Esophagus muscularis mucosa (tissue), 4 donors: Measurements from ENCODE around the gene CYP4A22. TPM values are rescaled to one million over a fixed set of nuclear protein-coding genes. Genes with fewer than 3 reads are reported as not detected.

ENCODE experiments used
- DNase-seq: peaks from one replicate; pipeline ENCODE4 v3.0.0-alpha.2; 2017; ENCODE audit errors: extremely low spot score
- H3K27ac ChIP-seq, 4 donors: fragments of 200-600 bp; sonication (generic); replicated peaks in 1 of 4; 1 replicate in 3 of 4; 2 replicates in 1 of 4; pipeline ENCODE4 v1.5.1; 2016 to 2019; ENCODE audit warnings: mild to moderate bottlenecking in 1 of 4
- H3K27me3 ChIP-seq, 4 donors: fragments of 200-600 bp; sonication (generic); one replicate each; pipeline versions ENCODE4 v1.5.1 to v1.6.0; 2016 to 2019
- H3K36me3 ChIP-seq, 4 donors: fragments of 200-600 bp; sonication (generic); one replicate each; pipeline ENCODE4 v1.5.1; 2016 to 2019
- H3K4me1 ChIP-seq, 4 donors: fragments of 200-600 bp; sonication (generic); one replicate each; pipeline ENCODE4 v1.5.1; 2016 to 2019
- H3K4me3 ChIP-seq, 4 donors: fragments of 200-600 bp; sonication (generic); 1 replicate in 2 of 4; 2 replicates in 2 of 4; pipeline ENCODE4 v1.5.1; 2016 to 2019; ENCODE audit warnings: mild to moderate bottlenecking in 4 of 4, moderate library complexity in 1 of 4
- H3K9me3 ChIP-seq, 4 donors: fragments of 200-600 bp; sonication (generic); 1 replicate in 3 of 4; 2 replicates in 1 of 4; pipeline ENCODE4 v1.5.1; 2016 to 2019
- EP300 ChIP-seq: sonication (generic); formaldehyde crosslinking; IDR thresholded peaks from one replicate; pipeline ENCODE4 v1.6.1; 2017; ENCODE audit warnings: antibody characterized with exemption
- POLR2A ChIP-seq: fragments of 450-650 bp; IDR thresholded peaks from one replicate; pipeline ENCODE4 v1.6.1; 2017; ENCODE audit warnings: antibody characterized with exemption, moderate library complexity, mild to moderate bottlenecking, low read depth
- POLR2AphosphoS5 ChIP-seq, 2 donors: sonication (generic); formaldehyde crosslinking; IDR thresholded peaks; one replicate each; pipeline ENCODE4 v1.6.1; 2017; ENCODE audit warnings: antibody characterized with exemption in 2 of 2
- WGBS: methylation state at CpG from one replicate; pipeline ENCODE4 v1.1.5; 2018; 5-methylcytosine and 5-hydroxymethylcytosine counted together
- intact Hi-C: fragments of 100-400 bp; cut with DNase I; formaldehyde crosslinking; loops from one replicate; pipeline ENCODE4 v1.15.1; 2023
- total RNA-seq, 4 donors: library from RNA; depleted of rRNA; stranded (reverse); fragments of >200 nt; gene quantifications; one replicate each; pipeline versions ENCODE4 v1.1.0 to v1.2.1, GENCODE V29; 2016
- TF ChIP-seq, protein P1 (sequence below), 3 experiments: fragments of 200-600 bp in 2 of 3; fragments of 450-650 bp in 1 of 3; sonication (generic) in 2 of 3; IDR thresholded peaks; one replicate each; pipeline ENCODE4 v1.5.1; 2017 to 2019; ENCODE audit warnings: antibody characterized with exemption in 3 of 3, mild to moderate bottlenecking in 2 of 3, moderate library complexity in 1 of 3

Gene CYP4A22
- total RNA-seq, 4 donors from 2014 or later, result 0.19 to 0.46 TPM; not detected in 2

DNA sequence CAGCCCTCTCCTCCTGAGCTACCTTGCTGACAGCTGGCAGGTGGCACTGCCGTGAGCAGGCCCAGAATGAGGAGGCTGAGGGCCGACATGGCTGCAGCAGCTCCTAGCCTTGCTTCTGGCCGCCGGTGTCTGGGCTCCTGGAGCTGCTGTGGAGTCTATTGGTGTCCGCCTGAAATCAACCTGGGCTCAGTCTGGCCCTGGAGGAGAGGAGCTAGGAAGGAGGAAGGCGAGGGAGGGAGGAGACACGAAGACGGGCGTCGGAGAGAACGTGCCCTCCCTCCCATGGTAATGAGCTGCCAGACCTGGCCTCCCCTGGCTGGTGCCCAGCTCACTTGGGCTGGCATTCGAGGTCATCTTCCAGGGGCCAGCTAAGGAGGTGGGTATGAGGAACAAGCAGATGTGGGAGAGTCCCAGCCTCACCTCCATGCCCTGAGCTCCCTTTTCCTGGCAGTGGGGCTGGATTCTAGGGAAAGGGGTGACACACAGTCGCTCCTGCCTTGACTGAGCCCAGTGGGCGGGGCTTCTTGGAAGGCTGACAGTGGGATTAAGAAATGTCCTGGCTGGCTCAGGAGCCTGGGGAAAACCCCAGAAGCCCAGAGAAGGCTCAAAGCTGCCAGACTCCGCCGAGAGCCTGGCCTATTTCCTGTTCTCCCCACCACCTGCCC, 52.7 kb downstream of the CYP4A22 start, which contains the start of gene PDZK1IP1:
Gene PDZK1IP1, minus strand, starts transcription at position 193 of the 665 bp plus-strand sequence. Its CDS starts 104 bp downstream, at position 89.
- intact Hi-C loops, result loop anchor here (5.0 kb wide), 2 partner anchors 72 to 232 kb away; no protein-coding TSS in a partner anchor
- TF ChIP-seq POLR2AphosphoS5 (IDR thresholded peaks at IDR 0.05) (peak in 1 of 2 donors; percentile 17), EP300 (no peak), POLR2A (no peak)
- TF ChIP-seq, protein P1, sequence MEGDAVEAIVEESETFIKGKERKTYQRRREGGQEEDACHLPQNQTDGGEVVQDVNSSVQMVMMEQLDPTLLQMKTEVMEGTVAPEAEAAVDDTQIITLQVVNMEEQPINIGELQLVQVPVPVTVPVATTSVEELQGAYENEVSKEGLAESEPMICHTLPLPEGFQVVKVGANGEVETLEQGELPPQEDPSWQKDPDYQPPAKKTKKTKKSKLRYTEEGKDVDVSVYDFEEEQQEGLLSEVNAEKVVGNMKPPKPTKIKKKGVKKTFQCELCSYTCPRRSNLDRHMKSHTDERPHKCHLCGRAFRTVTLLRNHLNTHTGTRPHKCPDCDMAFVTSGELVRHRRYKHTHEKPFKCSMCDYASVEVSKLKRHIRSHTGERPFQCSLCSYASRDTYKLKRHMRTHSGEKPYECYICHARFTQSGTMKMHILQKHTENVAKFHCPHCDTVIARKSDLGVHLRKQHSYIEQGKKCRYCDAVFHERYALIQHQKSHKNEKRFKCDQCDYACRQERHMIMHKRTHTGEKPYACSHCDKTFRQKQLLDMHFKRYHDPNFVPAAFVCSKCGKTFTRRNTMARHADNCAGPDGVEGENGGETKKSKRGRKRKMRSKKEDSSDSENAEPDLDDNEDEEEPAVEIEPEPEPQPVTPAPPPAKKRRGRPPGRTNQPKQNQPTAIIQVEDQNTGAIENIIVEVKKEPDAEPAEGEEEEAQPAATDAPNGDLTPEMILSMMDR (IDR thresholded peaks at IDR 0.05), result no peak
- peaks cover 10 to 38% (median 33%) of the 10 kb centered on the region in 4 donors for H3K4me1 ChIP-seq
- WGBS, result 50% methylated on average over 8 of the region's 16 CpGs
- no peaks in the 10 kb centered on the region for H3K36me3 ChIP-seq
- H3K9me3 ChIP-seq, result no peaks in the 10 kb centered on the region
- peak; percentile 94 for DNase-seq
- H3K4me3 ChIP-seq, result no peak within 1 kb of the TSS
- H3K27me3 ChIP-seq, result peaks cover 0 to 17% (median 0%) of the 10 kb centered on the region in 4 donors
- peak within 1 kb of the TSS; percentile 5 to 63 (median 56) for H3K27ac ChIP-seq

DNA sequence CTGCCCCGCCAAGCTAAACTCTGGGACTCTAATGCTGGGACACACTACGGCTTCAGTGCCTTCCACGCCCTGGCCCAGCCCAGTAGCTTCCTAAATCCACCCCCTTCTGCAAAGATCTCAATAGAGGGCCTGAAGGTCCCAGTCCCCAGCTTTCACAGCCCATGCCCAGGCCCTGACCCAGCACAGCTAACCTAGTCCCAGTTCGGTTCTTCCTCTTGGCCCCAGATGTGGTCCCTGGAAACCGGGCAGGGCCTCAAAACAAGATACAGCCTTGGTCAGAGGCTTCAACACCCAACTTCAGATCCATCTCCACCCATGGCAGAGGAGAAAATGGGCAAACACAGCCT, 53.2 kb downstream of the CYP4A22 start:
- peak overlapping the region; percentile 5 to 63 (median 56) for H3K27ac ChIP-seq

DNA sequence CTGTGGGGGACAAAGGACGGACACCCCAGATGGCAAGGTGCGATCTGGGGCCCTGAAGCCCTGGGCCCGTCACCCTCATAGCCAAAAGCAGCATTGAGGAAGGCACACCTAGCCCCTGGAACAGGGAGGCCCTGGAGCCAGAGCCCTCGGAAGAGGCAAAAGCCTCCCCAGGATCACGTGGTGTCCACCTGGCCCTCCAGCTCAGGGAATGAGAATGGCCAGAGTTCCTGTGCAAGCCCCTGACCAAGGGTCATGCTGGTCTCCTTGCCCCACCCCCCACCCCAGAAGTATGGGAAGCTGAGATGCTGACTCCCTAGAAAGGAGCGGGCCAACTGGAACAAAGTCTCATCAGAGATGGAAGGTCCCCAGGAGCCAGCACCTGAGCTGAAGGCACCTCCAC, 53.6 kb downstream of the CYP4A22 start:
- H3K4me1 ChIP-seq, result peaks cover 10 to 38% (median 33%) of the 10 kb centered on the region in 4 donors
- TF ChIP-seq EP300 (no peak), POLR2AphosphoS5 (IDR thresholded peaks at IDR 0.05) (no peak), POLR2A (no peak)
- TF ChIP-seq, protein P1 (IDR thresholded peaks at IDR 0.05), result no peak
- no peaks in the 10 kb centered on the region for H3K36me3 ChIP-seq
- peaks cover 0 to 23% (median 0%) of the 10 kb centered on the region in 4 donors for H3K27me3 ChIP-seq
- intact Hi-C loops, result loop anchor here (5.0 kb wide), 2 partner anchors 71 to 231 kb away; no protein-coding TSS in a partner anchor
- no peaks in the 10 kb centered on the region for H3K9me3 ChIP-seq
- 92% methylated on average over 6 of the region's 6 CpGs for WGBS
- no peak for DNase-seq
- peak overlapping the region in 3 of 4 donors; percentile 5 to 63 (median 63) for H3K27ac ChIP-seq
- no peak overlapping the region for H3K4me3 ChIP-seq

More for the DNA sequence above, 53.2 kb downstream of the CYP4A22 start:
- no peak overlapping the region for H3K4me3 ChIP-seq
- TF ChIP-seq POLR2A (no peak), EP300 (no peak), POLR2AphosphoS5 (IDR thresholded peaks at IDR 0.05) (no peak)
- TF ChIP-seq, protein P1 (IDR thresholded peaks at IDR 0.05), result no peak
- WGBS, result 75% methylated on average over 5 of the region's 5 CpGs
- H3K27me3 ChIP-seq, result peaks cover 0 to 22% (median 0%) of the 10 kb centered on the region in 4 donors
- H3K4me1 ChIP-seq, result peaks cover 10 to 38% (median 33%) of the 10 kb centered on the region in 4 donors
- intact Hi-C loops, result loop anchor here (5.0 kb wide), 2 partner anchors 72 to 232 kb away; no protein-coding TSS in a partner anchor
- H3K9me3 ChIP-seq, result no peaks in the 10 kb centered on the region
- DNase-seq, result no peak
- H3K36me3 ChIP-seq, result no peaks in the 10 kb centered on the region

DNA sequence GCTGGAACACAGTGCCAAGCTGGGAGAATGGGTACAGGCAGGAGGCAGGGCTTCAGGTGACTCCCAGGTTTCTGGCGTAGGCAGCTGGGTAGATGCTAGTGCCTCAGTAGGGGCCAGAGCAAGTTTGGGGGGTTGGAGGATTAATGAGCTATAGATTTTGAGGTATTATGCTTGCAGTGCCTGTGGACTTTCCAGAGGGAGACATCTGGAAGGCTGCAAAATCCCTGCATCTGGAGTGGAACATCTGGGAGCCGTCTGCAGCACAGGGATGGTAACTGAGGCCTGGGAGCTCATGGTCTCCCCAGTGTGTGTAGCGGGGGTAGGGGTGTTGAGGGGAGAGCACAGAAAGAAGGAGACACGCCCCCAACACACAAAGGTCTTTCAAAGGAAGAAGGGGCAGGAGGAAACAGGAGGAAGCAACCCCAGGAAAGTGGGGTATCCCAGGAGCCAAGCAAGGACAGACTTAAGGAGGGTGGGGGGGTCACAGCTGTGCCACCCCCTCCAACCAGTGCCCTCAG, 54.8 kb downstream of the CYP4A22 start:
- Histone ChIP-seq H3K4me3 (no peak overlapping the region), H3K4me1 (peaks cover 10 to 38% (median 33%) of the 10 kb centered on the region in 4 donors), H3K36me3 (no peaks in the 10 kb centered on the region), H3K9me3 (no peaks in the 10 kb centered on the region), H3K27me3 (peaks cover 0 to 33% (median 0%) of the 10 kb centered on the region in 4 donors), H3K27ac (no peak overlapping the region)
- 80% methylated on average over 4 of the region's 4 CpGs for WGBS
- TF ChIP-seq POLR2AphosphoS5 (IDR thresholded peaks at IDR 0.05) (no peak), EP300 (no peak), POLR2A (no peak)
- TF ChIP-seq, protein P1 (IDR thresholded peaks at IDR 0.05), result no peak
- intact Hi-C loops, result loop anchor here (5.0 kb wide), 2 partner anchors 70 to 230 kb away; no protein-coding TSS in a partner anchor
- no peak for DNase-seq
